Embryonic facial prominence (tissue), 1 donor: ENCODE data around the gene ADAR.
"Not testable (repeated sequence)": the region's sequence is repeated elsewhere in the genome, so short reads cannot be mapped to it uniquely, and the experiment has no call there.

ENCODE experiments used
- DNase-seq: peaks from one replicate; pipeline ENCODE4 v3.0.0-alpha.2; 2016; ENCODE audit errors: extremely low spot score

ADAR gene

GRCh38 chr1:154607609-154608396 is at the start of gene ADAR:
Gene ADAR, minus strand, starts transcription at chr1:154608186. Its CDS starts 180 bp downstream, at chr1:154608006.
- DNase-seq: peak; percentile 95

GRCh38 chr1:154657556-154657955 is 49.6 kb upstream of the ADAR start:
- DNase-seq: no peak

GRCh38 chr1:154652893-154653292 is 44.9 kb upstream of the ADAR start:
- DNase-seq: no peak

GRCh38 chr1:154644724-154645123 is 36.7 kb upstream of the ADAR start:
- DNase-seq: not testable (repeated sequence)

- DNase-seq: no peak
Observed at GRCh38 chr1:154641534-154641933, 33.5 kb upstream of the ADAR start.

- DNase-seq: no peak
Observed at GRCh38 chr1:154639876-154640275, 31.9 kb upstream of the ADAR start.

GRCh38 chr1:154635171-154635570 is 27.2 kb upstream of the ADAR start:
- no peak for DNase-seq

GRCh38 chr1:154629675-154630073 is 21.7 kb upstream of the ADAR start:
- no peak for DNase-seq

- DNase-seq: no peak
Observed at GRCh38 chr1:154629061-154629674, 21.2 kb upstream of the ADAR start.

GRCh38 chr1:154628121-154628405 is 20.1 kb upstream of the ADAR start:
- no peak for DNase-seq

GRCh38 chr1:154627257-154628120 is 19.5 kb upstream of the ADAR start:
- DNase-seq: peak; percentile 88

- DNase-seq: no peak
Observed at GRCh38 chr1:154626456-154627256, 18.7 kb upstream of the ADAR start.

GRCh38 chr1:154624746-154625643 is 17.0 kb upstream of the ADAR start:
- DNase-seq: no peak

- DNase-seq: no peak
Observed at GRCh38 chr1:154623358-154623757, 15.4 kb upstream of the ADAR start.

GRCh38 chr1:154622503-154623039 is 14.6 kb upstream of the ADAR start:
- DNase-seq: no peak

GRCh38 chr1:154621875-154622274 is 13.9 kb upstream of the ADAR start:
- DNase-seq: no peak

GRCh38 chr1:154620751-154621150 is 12.8 kb upstream of the ADAR start:
- DNase-seq: no peak

- DNase-seq: no peak
Observed at GRCh38 chr1:154619181-154619948, 11.4 kb upstream of the ADAR start.

GRCh38 chr1:154616659-154617345 is 8.8 kb upstream of the ADAR start:
- DNase-seq: no peak
